ENCODE measurements around the gene MRGPRX3. TPM values are rescaled to one million over a fixed set of nuclear protein-coding genes. Genes with fewer than 3 reads are reported as not detected.

Gene MRGPRX3
- polyA plus RNA-seq (2013): not detected

DNA sequence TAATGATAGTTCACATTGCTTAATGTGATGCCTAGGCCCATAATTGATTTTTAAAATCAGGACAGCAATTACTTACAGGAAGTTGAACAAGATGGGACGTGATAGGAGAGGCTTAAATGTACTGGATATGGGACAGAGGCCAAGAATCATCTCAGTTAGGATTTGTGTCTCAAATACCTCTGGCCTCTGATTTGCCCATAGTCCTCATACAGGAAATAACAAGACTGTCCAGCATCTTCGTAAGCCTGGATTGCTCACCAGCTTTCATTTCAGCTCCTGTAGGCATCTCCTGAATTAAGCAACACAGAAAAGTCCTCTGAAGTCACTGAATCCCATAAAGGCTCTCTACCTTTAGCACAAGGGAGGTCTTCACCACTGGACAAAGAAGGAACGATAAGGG is at the start of gene MRGPRX3:
MRGPRX3 (plus strand) TSS at position 231 of the 400 bp plus-strand sequence. CDS start 4,632 bp downstream, outside the sequence.
- H3K4me1 ChIP-seq (ENCODE audit: control extremely low read depth in 1 of 4, control insufficient read depth in 4 of 4, insufficient read depth in 4 of 4, low read length in 3 of 4): no peaks in the 10 kb centered on the region
- no peak within 1 kb of the TSS for H3K4me3 ChIP-seq (ENCODE audit: control insufficient read depth in 1 of 7, extremely low read depth in 1 of 7, insufficient read depth in 4 of 7, low read depth in 2 of 7, low read length in 6 of 7)
- no peak within 1 kb of the TSS for H3K27ac ChIP-seq (ENCODE audit: insufficient read depth in 1 of 2, low read depth in 1 of 2, low read length in 2 of 2, poor library complexity in 1 of 2, severe bottlenecking in 2 of 2)

DNA sequence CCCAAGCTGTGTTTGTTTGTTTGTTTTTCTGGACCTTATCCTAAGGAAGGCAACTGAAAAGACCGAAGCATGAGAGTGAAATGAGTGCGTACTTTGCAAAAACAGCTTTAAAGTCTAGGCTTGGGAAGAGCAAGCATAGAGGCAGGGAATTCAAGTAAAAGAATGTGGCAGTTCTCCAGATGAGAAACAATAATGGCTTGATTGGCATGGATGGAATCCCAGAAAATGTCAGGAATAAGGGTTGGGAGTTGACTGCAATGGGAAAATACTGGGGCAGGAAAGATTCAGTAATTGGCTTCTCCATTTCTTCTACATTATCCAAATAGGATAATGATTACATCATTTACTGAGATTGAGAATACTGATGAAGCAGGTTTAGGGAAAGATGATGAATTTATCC is 44.0 kb upstream of the MRGPRX3 start:
- Histone ChIP-seq H3K27ac (ENCODE audit: insufficient read depth in 1 of 2, low read depth in 1 of 2, low read length in 2 of 2, poor library complexity in 1 of 2, severe bottlenecking in 2 of 2) (no peak overlapping the region), H3K4me1 (ENCODE audit: control extremely low read depth in 1 of 4, control insufficient read depth in 4 of 4, insufficient read depth in 4 of 4, low read length in 3 of 4) (no peaks in the 10 kb centered on the region), H3K27me3 (replicated peaks in 2 of 5; ENCODE audit: control insufficient read depth in 4 of 5, insufficient read depth in 5 of 5, low read length in 4 of 5) (no peaks in the 10 kb centered on the region), H3K4me3 (ENCODE audit: control insufficient read depth in 1 of 7, extremely low read depth in 1 of 7, insufficient read depth in 4 of 7, low read depth in 2 of 7, low read length in 6 of 7) (no peak overlapping the region), H3K36me3 (ENCODE audit: control insufficient read depth in 4 of 4, insufficient read depth in 4 of 4, low read length in 3 of 4) (peaks cover 7 to 80% (median 57%) of the 10 kb centered on the region in 4 experiments), H3K9me3 (ENCODE audit: control extremely low read depth in 1 of 5, control insufficient read depth in 4 of 5, insufficient read depth in 2 of 5, low read depth in 1 of 5, low read length in 4 of 5) (no peaks in the 10 kb centered on the region)
- 100% methylated on average over 2 of the region's 2 CpGs for WGBS (ENCODE audit: insufficient coverage)
- CTCF ChIA-PET: no interaction called here
- POLR2A ChIA-PET: no interaction called here
- DNase-seq: no peak

More for the DNA sequence above, at the start of gene MRGPRX3:
- Histone ChIP-seq H3K36me3 (ENCODE audit: control insufficient read depth in 4 of 4, insufficient read depth in 4 of 4, low read length in 3 of 4) (no peaks in the 10 kb centered on the region), H3K27me3 (replicated peaks in 2 of 5; ENCODE audit: control insufficient read depth in 4 of 5, insufficient read depth in 5 of 5, low read length in 4 of 5) (peaks cover 0 to 22% (median 5%) of the 10 kb centered on the region in 5 experiments), H3K9me3 (ENCODE audit: control extremely low read depth in 1 of 5, control insufficient read depth in 4 of 5, insufficient read depth in 2 of 5, low read depth in 1 of 5, low read length in 4 of 5) (peaks cover 0 to 3% (median 0%) of the 10 kb centered on the region in 5 experiments)
- no peak for DNase-seq
- POLR2A ChIA-PET: no interaction called here
- WGBS (ENCODE audit: insufficient coverage): 100% methylated on average over 1 of the region's 3 CpGs
- CTCF ChIA-PET: no interaction called here

DNA sequence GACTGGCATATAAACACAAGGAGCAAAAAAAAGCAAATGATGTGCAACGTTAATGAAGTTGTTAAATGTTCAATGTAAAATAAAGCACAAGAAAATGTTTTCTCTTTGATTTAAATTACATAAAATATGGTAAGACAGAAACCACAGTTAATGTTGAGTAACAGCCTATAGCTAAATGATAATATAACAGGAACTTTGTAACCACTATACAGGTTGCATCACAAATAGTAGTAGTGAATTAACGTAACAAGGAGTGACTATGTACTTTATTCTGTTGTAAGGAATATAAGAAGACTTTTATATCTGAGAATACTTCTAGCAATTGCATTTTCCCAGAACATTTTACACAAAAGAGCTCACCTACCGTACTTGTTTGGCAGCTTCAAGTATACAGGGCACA is 43.4 kb upstream of the MRGPRX3 start:
- WGBS (ENCODE audit: insufficient coverage): 100% methylated on average over 1 of the region's 3 CpGs
- Histone ChIP-seq H3K4me3 (ENCODE audit: control insufficient read depth in 1 of 7, extremely low read depth in 1 of 7, insufficient read depth in 4 of 7, low read depth in 2 of 7, low read length in 6 of 7) (no peak overlapping the region), H3K4me1 (ENCODE audit: control extremely low read depth in 1 of 4, control insufficient read depth in 4 of 4, insufficient read depth in 4 of 4, low read length in 3 of 4) (no peaks in the 10 kb centered on the region), H3K27me3 (replicated peaks in 2 of 5; ENCODE audit: control insufficient read depth in 4 of 5, insufficient read depth in 5 of 5, low read length in 4 of 5) (no peaks in the 10 kb centered on the region), H3K9me3 (ENCODE audit: control extremely low read depth in 1 of 5, control insufficient read depth in 4 of 5, insufficient read depth in 2 of 5, low read depth in 1 of 5, low read length in 4 of 5) (no peaks in the 10 kb centered on the region), H3K27ac (ENCODE audit: insufficient read depth in 1 of 2, low read depth in 1 of 2, low read length in 2 of 2, poor library complexity in 1 of 2, severe bottlenecking in 2 of 2) (no peak overlapping the region), H3K36me3 (ENCODE audit: control insufficient read depth in 4 of 4, insufficient read depth in 4 of 4, low read length in 3 of 4) (peaks cover 7 to 80% (median 58%) of the 10 kb centered on the region in 4 experiments)
- DNase-seq: peak in 2 of 3 donors; percentile 13 to 15
- CTCF ChIA-PET: interaction anchor here (0.6 to 1.6 kb wide), 3 partner anchors 14 to 1435 kb away, joined by 3 to 5 read pairs (median 4); no protein-coding TSS in a partner anchor
- POLR2A ChIA-PET: no interaction called here

DNA sequence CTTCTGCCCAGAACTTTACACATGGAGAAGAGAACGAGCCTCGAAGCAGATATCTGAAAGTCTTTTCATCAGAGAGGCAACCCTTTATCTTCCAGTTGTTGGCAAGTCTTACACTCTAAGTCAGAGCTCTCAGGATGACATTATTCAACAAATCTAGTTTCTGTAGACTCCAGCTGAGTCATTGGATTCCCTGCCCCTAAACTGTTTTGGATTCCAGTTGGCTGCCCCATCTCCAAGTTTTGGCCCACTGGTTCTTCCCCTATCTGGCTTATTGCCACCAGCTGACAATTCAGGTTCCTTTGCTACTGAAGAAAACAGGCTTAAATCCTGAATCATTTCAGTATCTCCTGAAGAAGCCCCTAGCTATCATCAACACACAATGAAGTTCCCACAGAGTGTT is 40.6 kb upstream of the MRGPRX3 start:
- Histone ChIP-seq H3K27ac (ENCODE audit: insufficient read depth in 1 of 2, low read depth in 1 of 2, low read length in 2 of 2, poor library complexity in 1 of 2, severe bottlenecking in 2 of 2) (no peak overlapping the region), H3K4me1 (ENCODE audit: control extremely low read depth in 1 of 4, control insufficient read depth in 4 of 4, insufficient read depth in 4 of 4, low read length in 3 of 4) (no peaks in the 10 kb centered on the region), H3K9me3 (ENCODE audit: control extremely low read depth in 1 of 5, control insufficient read depth in 4 of 5, insufficient read depth in 2 of 5, low read depth in 1 of 5, low read length in 4 of 5) (no peaks in the 10 kb centered on the region), H3K4me3 (ENCODE audit: control insufficient read depth in 1 of 7, extremely low read depth in 1 of 7, insufficient read depth in 4 of 7, low read depth in 2 of 7, low read length in 6 of 7) (no peak overlapping the region), H3K36me3 (ENCODE audit: control insufficient read depth in 4 of 4, insufficient read depth in 4 of 4, low read length in 3 of 4) (peaks cover 9 to 86% (median 65%) of the 10 kb centered on the region in 4 experiments), H3K27me3 (replicated peaks in 2 of 5; ENCODE audit: control insufficient read depth in 4 of 5, insufficient read depth in 5 of 5, low read length in 4 of 5) (no peaks in the 10 kb centered on the region)
- POLR2A ChIA-PET: no interaction called here
- DNase-seq: no peak
- CTCF ChIA-PET: no interaction called here
- 86% methylated on average over 2 of the region's 2 CpGs for WGBS (ENCODE audit: insufficient coverage)

DNA sequence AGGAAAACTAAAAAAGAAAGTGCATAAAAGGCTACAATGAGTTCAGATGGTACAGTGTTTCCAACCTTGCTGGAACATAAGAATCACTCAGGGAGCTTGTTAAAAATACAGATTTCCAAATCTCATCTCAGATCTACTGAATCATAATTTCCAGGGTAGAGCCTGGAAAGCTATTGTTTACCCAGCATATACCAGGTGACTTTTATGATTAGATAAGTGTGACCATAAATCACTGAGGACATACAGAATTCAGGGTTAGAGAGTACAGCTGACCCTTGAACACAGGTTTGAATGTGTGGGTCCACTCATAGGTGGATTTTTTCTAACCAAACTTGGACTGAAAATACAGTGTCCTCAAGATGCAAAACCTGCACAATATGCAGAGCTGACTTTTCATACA is 38.4 kb upstream of the MRGPRX3 start:
- Histone ChIP-seq H3K9me3 (ENCODE audit: control extremely low read depth in 1 of 5, control insufficient read depth in 4 of 5, insufficient read depth in 2 of 5, low read depth in 1 of 5, low read length in 4 of 5) (no peaks in the 10 kb centered on the region), H3K27me3 (replicated peaks in 2 of 5; ENCODE audit: control insufficient read depth in 4 of 5, insufficient read depth in 5 of 5, low read length in 4 of 5) (no peaks in the 10 kb centered on the region), H3K4me3 (ENCODE audit: control insufficient read depth in 1 of 7, extremely low read depth in 1 of 7, insufficient read depth in 4 of 7, low read depth in 2 of 7, low read length in 6 of 7) (no peak overlapping the region), H3K4me1 (ENCODE audit: control extremely low read depth in 1 of 4, control insufficient read depth in 4 of 4, insufficient read depth in 4 of 4, low read length in 3 of 4) (no peaks in the 10 kb centered on the region), H3K27ac (ENCODE audit: insufficient read depth in 1 of 2, low read depth in 1 of 2, low read length in 2 of 2, poor library complexity in 1 of 2, severe bottlenecking in 2 of 2) (no peak overlapping the region), H3K36me3 (ENCODE audit: control insufficient read depth in 4 of 4, insufficient read depth in 4 of 4, low read length in 3 of 4) (peaks cover 6 to 77% (median 53%) of the 10 kb centered on the region in 4 experiments)
- POLR2A ChIA-PET: no interaction called here
- CTCF ChIA-PET: interaction anchor here (0.9 to 3.8 kb wide), 4 partner anchors 10 to 21 kb away, joined by 3 to 26 read pairs (median 5); partner anchors contain the start of gene SAAL1
- DNase-seq: no peak

DNA sequence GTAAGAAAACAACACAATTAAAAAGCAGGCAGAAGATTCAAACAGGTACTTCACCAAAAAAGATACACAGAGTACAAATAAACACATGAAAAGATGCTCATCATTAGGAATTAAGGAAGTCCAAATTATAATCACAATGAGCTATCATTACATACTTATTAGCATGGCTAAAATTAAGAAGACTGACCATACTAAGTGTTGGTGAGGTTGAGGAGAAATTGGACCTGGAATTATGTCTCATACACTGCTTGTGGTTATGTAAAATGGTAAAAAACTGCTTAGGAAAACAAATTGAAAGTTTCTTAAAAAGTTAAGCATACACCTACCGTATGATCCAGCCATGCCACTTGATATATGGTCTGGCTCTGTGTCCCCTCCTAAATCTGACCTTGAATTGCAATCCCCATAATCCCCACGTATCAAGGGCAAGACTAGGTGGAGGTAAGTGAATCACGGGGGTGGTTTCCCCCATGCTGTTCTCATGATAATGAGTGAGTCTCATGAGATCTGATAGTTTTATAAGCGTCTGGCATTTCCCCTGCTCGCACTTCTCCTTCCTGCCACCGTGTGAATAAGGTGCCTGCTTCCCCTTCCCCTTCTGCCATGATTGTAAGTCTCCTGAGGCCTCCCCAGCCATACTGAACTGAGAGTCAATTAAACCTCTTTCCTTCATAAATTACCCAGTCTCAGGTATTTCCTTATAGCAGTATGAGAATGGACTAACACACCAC is 31.3 kb upstream of the MRGPRX3 start:
- peaks cover 3 to 12% (median 5%) of the 10 kb centered on the region in 4 experiments for H3K4me1 ChIP-seq (ENCODE audit: control extremely low read depth in 1 of 4, control insufficient read depth in 4 of 4, insufficient read depth in 4 of 4, low read length in 3 of 4)
- CTCF ChIA-PET: interaction anchor here (0.6 to 1.9 kb wide), 2 partner anchors 14 to 512 kb away, joined by 3 to 8 read pairs; no protein-coding TSS in a partner anchor
- H3K36me3 ChIP-seq (ENCODE audit: control insufficient read depth in 4 of 4, insufficient read depth in 4 of 4, low read length in 3 of 4): peaks cover 8 to 54% (median 28%) of the 10 kb centered on the region in 4 experiments
- peak in 1 of 3 donors; percentile 24 for DNase-seq
- no peak overlapping the region for H3K4me3 ChIP-seq (ENCODE audit: control insufficient read depth in 1 of 7, extremely low read depth in 1 of 7, insufficient read depth in 4 of 7, low read depth in 2 of 7, low read length in 6 of 7)
- 80% methylated on average over 3 of the region's 6 CpGs for WGBS (ENCODE audit: insufficient coverage)
- no peaks in the 10 kb centered on the region for H3K27me3 ChIP-seq (replicated peaks in 2 of 5; ENCODE audit: control insufficient read depth in 4 of 5, insufficient read depth in 5 of 5, low read length in 4 of 5)
- POLR2A ChIA-PET: no interaction called here
- peaks cover 0 to 4% (median 0%) of the 10 kb centered on the region in 5 experiments for H3K9me3 ChIP-seq (ENCODE audit: control extremely low read depth in 1 of 5, control insufficient read depth in 4 of 5, insufficient read depth in 2 of 5, low read depth in 1 of 5, low read length in 4 of 5)
- H3K27ac ChIP-seq (ENCODE audit: insufficient read depth in 1 of 2, low read depth in 1 of 2, low read length in 2 of 2, poor library complexity in 1 of 2, severe bottlenecking in 2 of 2): no peak overlapping the region
